ENCODE measurements around the gene TCF7L2.

The TCF7L2 gene

DNA sequence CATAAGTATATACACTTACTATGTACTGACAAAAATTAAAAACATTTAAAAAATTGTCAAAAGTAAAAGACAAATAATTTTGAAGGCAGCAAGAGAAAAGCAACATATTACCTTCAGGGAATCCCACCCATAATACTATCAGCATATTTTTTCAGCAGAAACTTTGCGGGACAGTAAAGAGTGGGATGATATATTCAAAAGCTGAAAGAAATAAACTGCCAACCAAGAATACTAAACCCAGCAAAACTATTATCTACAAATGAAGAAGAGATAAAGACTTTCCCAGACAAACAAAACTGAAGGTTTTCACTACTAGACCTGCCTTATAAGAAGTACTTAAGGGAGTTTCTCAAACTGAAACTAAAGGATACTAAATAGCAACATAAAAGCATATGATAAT, 257.9 kb downstream of the TCF7L2 start:
- Histone ChIP-seq H4K20me1 (ENCODE audit: low read depth, low read length) (no peaks in the 10 kb centered on the region), H3K27me3 (ENCODE audit: low read length) (no peaks in the 10 kb centered on the region), H3K79me2 (ENCODE audit: insufficient read depth, low read length) (no peaks in the 10 kb centered on the region), H3K27ac (ENCODE audit: low read depth, low read length) (no peak overlapping the region), H2AFZ (ENCODE audit: low read depth, low read length, severe bottlenecking) (no peak overlapping the region), H3K9me3 (ENCODE audit: insufficient read depth, low read length) (peaks cover 4% of the 10 kb centered on the region; the same call in 1 of the 2 replicates), H3K36me3 (ENCODE audit: low read length) (no peaks in the 10 kb centered on the region), H3K9me2 (replicated peaks; ENCODE audit: insufficient read depth, low read length) (no peaks in the 10 kb centered on the region), H3K4me2 (ENCODE audit: low read depth, low read length, poor library complexity, severe bottlenecking) (no peak overlapping the region), H3F3A (ENCODE audit: insufficient read depth) (no peaks in the 10 kb centered on the region), H3K4me3 (ENCODE audit: insufficient read depth, low read length, poor library complexity, severe bottlenecking) (no peak overlapping the region), H3K9ac (ENCODE audit: low read length) (no peak overlapping the region)
- TF ChIP-seq EZH2phosphoT487 (conservative IDR thresholded peaks at IDR 0.05; ENCODE audit: low read length): no peak
- TF ChIP-seq, protein P1, sequence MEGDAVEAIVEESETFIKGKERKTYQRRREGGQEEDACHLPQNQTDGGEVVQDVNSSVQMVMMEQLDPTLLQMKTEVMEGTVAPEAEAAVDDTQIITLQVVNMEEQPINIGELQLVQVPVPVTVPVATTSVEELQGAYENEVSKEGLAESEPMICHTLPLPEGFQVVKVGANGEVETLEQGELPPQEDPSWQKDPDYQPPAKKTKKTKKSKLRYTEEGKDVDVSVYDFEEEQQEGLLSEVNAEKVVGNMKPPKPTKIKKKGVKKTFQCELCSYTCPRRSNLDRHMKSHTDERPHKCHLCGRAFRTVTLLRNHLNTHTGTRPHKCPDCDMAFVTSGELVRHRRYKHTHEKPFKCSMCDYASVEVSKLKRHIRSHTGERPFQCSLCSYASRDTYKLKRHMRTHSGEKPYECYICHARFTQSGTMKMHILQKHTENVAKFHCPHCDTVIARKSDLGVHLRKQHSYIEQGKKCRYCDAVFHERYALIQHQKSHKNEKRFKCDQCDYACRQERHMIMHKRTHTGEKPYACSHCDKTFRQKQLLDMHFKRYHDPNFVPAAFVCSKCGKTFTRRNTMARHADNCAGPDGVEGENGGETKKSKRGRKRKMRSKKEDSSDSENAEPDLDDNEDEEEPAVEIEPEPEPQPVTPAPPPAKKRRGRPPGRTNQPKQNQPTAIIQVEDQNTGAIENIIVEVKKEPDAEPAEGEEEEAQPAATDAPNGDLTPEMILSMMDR (IDR thresholded peaks at IDR 0.05; ENCODE audit: insufficient read depth, low read length, poor library complexity, severe bottlenecking): no peak

DNA sequence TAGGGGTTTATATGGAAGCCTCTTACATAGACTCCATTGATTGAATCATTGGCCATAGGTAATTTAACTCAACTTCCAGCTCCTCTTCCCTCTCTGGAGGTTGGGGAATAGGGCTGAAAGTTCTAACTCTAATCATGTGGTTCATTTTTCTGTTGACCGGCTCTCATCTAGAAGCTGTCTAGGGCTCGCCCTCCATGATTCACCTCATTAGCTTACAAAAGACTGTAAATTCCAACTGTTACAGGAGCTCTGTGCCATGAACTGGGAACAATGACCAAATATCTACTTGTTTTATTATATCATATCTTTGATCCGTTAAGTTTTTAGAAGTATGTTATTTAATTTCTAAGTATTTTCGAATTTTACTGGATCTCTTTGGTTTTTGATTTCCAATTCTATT, 263.0 kb downstream of the TCF7L2 start:
- no peak overlapping the region for H3K4me3 ChIP-seq (ENCODE audit: insufficient read depth, low read length, poor library complexity, severe bottlenecking)
- no peaks in the 10 kb centered on the region for H3F3A ChIP-seq (ENCODE audit: insufficient read depth)
- TF ChIP-seq, protein P1 (IDR thresholded peaks at IDR 0.05; ENCODE audit: insufficient read depth, low read length, poor library complexity, severe bottlenecking): no peak
- TF ChIP-seq EZH2phosphoT487 (conservative IDR thresholded peaks at IDR 0.05; ENCODE audit: low read length): no peak
- H3K27ac ChIP-seq (ENCODE audit: low read depth, low read length): no peak overlapping the region
- no peaks in the 10 kb centered on the region for H3K79me2 ChIP-seq (ENCODE audit: insufficient read depth, low read length)
- no peaks in the 10 kb centered on the region for H3K27me3 ChIP-seq (ENCODE audit: low read length)
- no peak overlapping the region for H3K9ac ChIP-seq (ENCODE audit: low read length)
- H3K9me2 ChIP-seq (replicated peaks; ENCODE audit: insufficient read depth, low read length): no peaks in the 10 kb centered on the region
- H3K4me2 ChIP-seq (ENCODE audit: low read depth, low read length, poor library complexity, severe bottlenecking): no peak overlapping the region
- H3K9me3 ChIP-seq (ENCODE audit: insufficient read depth, low read length): no peaks in the 10 kb centered on the region
- 0 out of 2 replicates have a peak, but pooled peaks cover 3% of the 10 kb centered on the region for H4K20me1 ChIP-seq (ENCODE audit: low read depth, low read length)
- no peaks in the 10 kb centered on the region for H3K36me3 ChIP-seq (ENCODE audit: low read length)
- no peak overlapping the region for H2AFZ ChIP-seq (ENCODE audit: low read depth, low read length, severe bottlenecking)

DNA sequence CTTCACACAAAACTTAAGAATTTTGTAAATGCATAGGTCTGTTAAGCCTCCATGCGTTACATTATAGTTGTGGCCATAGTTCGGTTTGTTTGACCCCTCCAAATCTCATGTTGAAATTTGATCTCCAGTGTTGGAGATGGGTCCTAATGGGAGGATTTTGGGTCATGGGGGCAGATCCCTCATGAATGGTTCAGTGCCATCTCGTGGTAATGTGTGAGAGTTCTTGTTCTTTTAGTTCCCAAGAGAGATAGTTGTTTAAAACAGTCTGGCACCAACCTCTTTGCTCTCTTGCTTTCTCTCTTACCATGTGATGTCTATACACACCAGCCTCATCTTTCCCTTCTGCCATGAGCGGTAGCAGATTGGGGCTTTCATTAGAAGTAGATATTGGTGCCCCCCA, 264.3 kb downstream of the TCF7L2 start:
- Histone ChIP-seq H3K27me3 (ENCODE audit: low read length) (no peaks in the 10 kb centered on the region), H3K4me3 (ENCODE audit: insufficient read depth, low read length, poor library complexity, severe bottlenecking) (no peak overlapping the region), H3K27ac (ENCODE audit: low read depth, low read length) (no peak overlapping the region), H2AFZ (ENCODE audit: low read depth, low read length, severe bottlenecking) (no peak overlapping the region), H3K79me2 (ENCODE audit: insufficient read depth, low read length) (no peaks in the 10 kb centered on the region), H3F3A (ENCODE audit: insufficient read depth) (no peaks in the 10 kb centered on the region), H3K4me2 (ENCODE audit: low read depth, low read length, poor library complexity, severe bottlenecking) (no peak overlapping the region), H3K36me3 (ENCODE audit: low read length) (no peaks in the 10 kb centered on the region), H3K9ac (ENCODE audit: low read length) (no peak overlapping the region), H3K9me3 (ENCODE audit: insufficient read depth, low read length) (no peaks in the 10 kb centered on the region), H4K20me1 (ENCODE audit: low read depth, low read length) (0 out of 2 replicates have a peak, but pooled peaks cover 3% of the 10 kb centered on the region), H3K9me2 (replicated peaks; ENCODE audit: insufficient read depth, low read length) (no peaks in the 10 kb centered on the region)
- no peak for TF ChIP-seq EZH2phosphoT487 (conservative IDR thresholded peaks at IDR 0.05; ENCODE audit: low read length)
- TF ChIP-seq, protein P1 (IDR thresholded peaks at IDR 0.05; ENCODE audit: insufficient read depth, low read length, poor library complexity, severe bottlenecking): no peak

Data from SU-DHL-6 (cell line).